ENCODE results near the gene TRIM2. TPM values are rescaled to one million over a fixed set of nuclear protein-coding genes. Genes with fewer than 3 reads are reported as not detected.

The TRIM2 gene
- total and polyA plus RNA-seq, 5 experiments from 2014 or later = 0.71 to 1.8 (median 1.2) TPM

DNA sequence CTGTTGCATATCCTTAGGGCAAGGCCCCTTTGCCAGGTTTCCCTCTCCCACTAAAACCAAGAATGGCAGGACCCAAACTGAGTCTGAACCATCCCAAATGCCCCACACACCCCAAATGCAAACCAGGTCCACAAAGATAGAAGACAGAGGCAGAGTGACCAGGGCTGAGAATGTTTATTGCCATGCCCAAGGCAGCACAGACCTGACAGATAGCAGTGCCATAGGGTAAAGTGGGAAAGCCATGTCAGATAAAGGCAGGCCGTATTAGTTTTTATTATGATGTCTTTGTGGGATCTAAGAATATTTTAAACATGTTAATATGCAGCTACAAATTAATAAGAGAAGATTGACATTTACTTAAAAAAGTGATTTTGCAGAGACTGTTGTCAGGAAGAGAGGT lies 110.7 kb downstream of the TRIM2 start:
- H3K36me3 Mint-ChIP-seq = peaks cover 0 to 2% (median 2%) of the 10 kb centered on the region in 3 donors
- peak overlapping the region in 1 of 10 donors; percentile 24 for H3K27ac Mint-ChIP-seq
- ATAC-seq (no peak), DNase-seq (no peak)
- H3K9me3 Mint-ChIP-seq = peaks cover 0 to 2% (median 0%) of the 10 kb centered on the region in 9 donors
- POLR2A ChIA-PET = no interaction called here
- no peaks in the 10 kb centered on the region for H3K4me1 Mint-ChIP-seq
- no peaks in the 10 kb centered on the region for H3K27me3 Mint-ChIP-seq
- no peak overlapping the region for H3K4me3 Mint-ChIP-seq

DNA sequence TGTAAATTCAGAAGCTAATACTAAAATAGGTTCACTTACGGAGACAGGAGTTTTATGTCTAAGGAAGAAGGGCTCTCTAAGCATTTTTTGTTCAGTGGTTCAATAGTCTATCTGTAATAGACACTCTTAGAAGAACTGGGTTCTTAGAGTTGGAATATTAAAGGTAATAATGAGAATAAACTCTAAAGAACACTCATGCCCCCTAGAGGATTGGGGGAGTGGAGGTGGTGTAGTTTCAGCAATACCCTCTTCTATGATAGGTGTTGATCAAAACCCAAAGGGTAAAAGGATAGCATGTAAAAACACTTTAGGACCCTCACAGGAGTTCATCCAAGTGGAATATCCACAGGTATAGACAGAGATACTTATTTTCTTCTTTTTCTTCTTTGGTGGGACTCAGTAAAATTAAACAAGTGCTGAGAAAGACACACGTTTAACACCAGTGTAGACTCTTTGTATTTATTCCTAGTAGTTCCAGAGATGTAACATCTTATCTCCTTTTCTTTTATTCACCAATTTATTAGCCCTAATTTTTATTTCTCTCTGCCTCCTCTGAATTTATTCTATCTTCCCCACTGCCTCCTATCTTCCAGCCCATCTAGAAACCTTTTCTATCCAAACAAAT lies 114.6 kb downstream of the TRIM2 start:
- Mint-ChIP-seq H3K9me3 (no peaks in the 10 kb centered on the region), H3K4me1 (no peaks in the 10 kb centered on the region), H3K36me3 (no peaks in the 10 kb centered on the region), H3K27me3 (peaks cover 0 to 4% (median 0%) of the 10 kb centered on the region in 5 donors), H3K27ac (no peak overlapping the region), H3K4me3 (no peak overlapping the region)
- POLR2A ChIA-PET = no interaction called here
- ATAC-seq (no peak), DNase-seq (peak in 5 of 10 donors; percentile 4 to 40 (median 35))

DNA sequence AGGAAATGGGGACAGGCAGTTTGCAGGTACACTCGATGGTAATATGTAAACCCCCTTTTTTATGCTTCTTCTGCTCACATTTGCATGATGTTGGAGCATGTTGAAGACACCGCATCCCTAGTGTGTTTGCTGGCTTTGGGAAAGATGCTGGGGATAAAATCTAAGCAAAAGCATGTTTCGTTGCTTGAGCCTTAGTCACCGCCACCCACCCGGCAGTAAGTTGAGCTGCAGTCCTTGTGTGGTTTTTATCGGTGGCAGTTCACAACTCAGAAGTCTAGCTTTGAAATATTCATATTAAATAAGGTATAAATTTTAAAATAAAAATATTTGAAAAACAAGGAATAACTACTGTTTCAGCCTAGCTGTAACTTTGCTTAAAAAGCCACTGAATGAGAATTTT lies 118.5 kb downstream of the TRIM2 start:
- H3K9me3 Mint-ChIP-seq = no peaks in the 10 kb centered on the region
- POLR2A ChIA-PET = no interaction called here
- H3K36me3 Mint-ChIP-seq = no peaks in the 10 kb centered on the region
- ATAC-seq (no peak), DNase-seq (no peak)
- H3K4me1 Mint-ChIP-seq = peaks cover 0 to 4% (median 0%) of the 10 kb centered on the region in 4 donors
- no peak overlapping the region for H3K27ac Mint-ChIP-seq
- peaks cover 0 to 4% (median 0%) of the 10 kb centered on the region in 5 donors for H3K27me3 Mint-ChIP-seq
- H3K4me3 Mint-ChIP-seq = no peak overlapping the region

DNA sequence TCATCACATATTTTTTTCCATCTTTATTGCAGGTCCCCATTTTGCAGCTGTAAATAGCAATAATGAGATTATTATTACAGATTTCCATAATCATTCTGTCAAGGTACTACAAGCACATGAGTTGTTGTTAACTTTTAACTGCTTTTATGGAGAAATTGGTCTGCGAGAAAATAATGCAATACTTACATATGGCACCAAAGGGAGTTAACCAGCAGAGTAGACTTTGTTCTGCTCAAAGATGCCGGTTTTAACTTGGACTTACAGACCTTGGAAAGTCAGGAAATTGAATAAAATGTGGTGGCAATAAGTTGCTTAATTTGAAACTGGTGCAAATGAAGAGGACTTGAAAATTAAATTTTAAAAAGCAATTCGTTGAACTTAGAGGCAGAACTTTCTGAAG lies 119.8 kb downstream of the TRIM2 start:
- no peak for DNase-seq
- no peak overlapping the region for H3K27ac Mint-ChIP-seq
- ATAC-seq = no peak
- H3K4me1 Mint-ChIP-seq = peaks cover 0 to 4% (median 0%) of the 10 kb centered on the region in 4 donors
- H3K36me3 Mint-ChIP-seq = no peaks in the 10 kb centered on the region
- H3K9me3 Mint-ChIP-seq = no peaks in the 10 kb centered on the region
- H3K4me3 Mint-ChIP-seq = no peak overlapping the region
- POLR2A ChIA-PET = no interaction called here
- H3K27me3 Mint-ChIP-seq = peaks cover 0 to 4% (median 0%) of the 10 kb centered on the region in 5 donors

DNA sequence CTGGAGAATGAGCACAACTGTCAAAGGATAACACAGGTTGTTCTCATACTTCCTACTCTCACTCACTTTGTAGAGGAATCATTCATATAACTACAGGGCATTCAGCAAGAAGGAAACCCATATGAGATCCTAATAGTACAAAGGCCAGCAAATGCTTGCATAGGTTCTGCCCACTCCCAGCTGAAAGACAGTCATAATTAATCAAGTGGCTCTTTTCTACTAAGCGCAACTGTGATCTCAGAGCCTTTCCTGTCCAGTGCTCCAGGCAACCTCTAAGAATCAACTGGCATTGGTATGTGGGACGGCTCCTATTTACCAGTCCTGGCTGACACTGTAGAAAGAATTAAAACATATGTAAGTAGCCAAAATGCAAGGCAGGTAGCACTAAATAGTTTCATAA lies 121.3 kb downstream of the TRIM2 start:
- Mint-ChIP-seq H3K4me3 (no peak overlapping the region), H3K36me3 (no peaks in the 10 kb centered on the region), H3K27me3 (peaks cover 0 to 4% (median 0%) of the 10 kb centered on the region in 5 donors), H3K4me1 (peaks cover 0 to 4% (median 0%) of the 10 kb centered on the region in 4 donors), H3K27ac (no peak overlapping the region), H3K9me3 (no peaks in the 10 kb centered on the region)
- POLR2A ChIA-PET = no interaction called here
- ATAC-seq = no peak
- no peak for DNase-seq

DNA sequence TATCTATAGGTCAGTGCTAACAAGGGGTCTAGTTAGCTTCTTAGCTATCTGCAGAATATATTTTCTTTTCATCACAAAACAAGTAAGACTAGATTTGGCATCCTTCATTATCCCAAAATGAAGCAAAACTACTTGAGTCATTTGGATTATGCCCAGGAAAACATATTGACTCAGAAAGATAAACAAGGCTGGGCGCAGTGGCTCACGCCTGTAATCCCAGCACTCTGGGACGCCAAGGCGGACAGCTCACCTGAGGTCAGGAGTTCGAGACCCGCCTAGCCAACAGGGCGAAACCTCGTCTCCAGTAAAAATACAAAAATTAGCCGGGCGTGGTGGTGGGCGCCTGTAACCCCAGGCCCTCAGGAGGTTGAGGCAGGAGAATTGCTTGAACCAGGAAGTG lies 122.3 kb downstream of the TRIM2 start:
- H3K9me3 Mint-ChIP-seq = no peaks in the 10 kb centered on the region
- H3K36me3 Mint-ChIP-seq = no peaks in the 10 kb centered on the region
- no peak overlapping the region for H3K27ac Mint-ChIP-seq
- no peak for ATAC-seq
- H3K4me1 Mint-ChIP-seq = peaks cover 0 to 4% (median 0%) of the 10 kb centered on the region in 4 donors
- H3K27me3 Mint-ChIP-seq = no peaks in the 10 kb centered on the region
- no peak overlapping the region for H3K4me3 Mint-ChIP-seq
- POLR2A ChIA-PET = no interaction called here
- DNase-seq = no peak

DNA sequence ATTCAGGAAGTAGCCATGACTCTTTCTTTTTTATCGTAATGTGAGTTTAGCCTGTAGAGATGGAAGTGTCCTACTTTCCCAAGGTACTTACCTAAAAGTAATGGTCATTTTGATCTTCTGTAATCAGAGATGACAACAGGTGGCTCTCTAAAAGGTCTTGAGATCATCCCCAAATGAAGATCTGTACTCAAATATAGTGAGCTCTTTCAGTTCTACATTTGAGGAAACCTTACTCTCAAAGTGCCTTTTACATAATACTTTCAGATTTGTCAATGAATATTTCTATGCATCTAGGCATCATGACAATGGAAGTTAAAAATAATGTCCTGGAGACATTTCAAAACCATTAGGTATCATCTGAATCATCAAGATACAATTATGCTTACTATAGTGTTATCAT lies 123.0 kb downstream of the TRIM2 start:
- peaks cover 0 to 4% (median 0%) of the 10 kb centered on the region in 4 donors for H3K4me1 Mint-ChIP-seq
- no peak for ATAC-seq
- H3K9me3 Mint-ChIP-seq = no peaks in the 10 kb centered on the region
- H3K27ac Mint-ChIP-seq = no peak overlapping the region
- H3K27me3 Mint-ChIP-seq = no peaks in the 10 kb centered on the region
- no peak overlapping the region for H3K4me3 Mint-ChIP-seq
- POLR2A ChIA-PET = no interaction called here
- DNase-seq = no peak
- H3K36me3 Mint-ChIP-seq = peaks cover 0 to under 1% (median 0%) of the 10 kb centered on the region in 3 donors

DNA sequence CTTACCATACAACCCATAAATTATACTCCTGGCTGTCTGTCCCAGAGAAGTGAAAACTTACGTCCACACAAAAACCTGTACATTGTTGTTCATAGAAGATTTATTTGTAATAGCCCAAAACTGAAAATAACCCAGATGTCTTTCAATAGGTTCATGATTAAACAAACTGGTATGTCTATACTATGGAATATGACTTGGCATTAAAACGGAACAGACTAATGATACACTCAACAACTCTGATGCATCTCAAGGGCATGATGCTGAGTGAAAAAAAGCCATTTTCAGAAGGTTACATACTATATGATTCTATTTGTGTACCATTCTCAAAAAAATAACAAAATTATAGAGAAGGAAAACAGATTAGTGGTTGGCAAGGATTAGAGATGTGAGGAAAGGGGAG lies 128.7 kb downstream of the TRIM2 start:
- Mint-ChIP-seq H3K4me3 (no peak overlapping the region), H3K27ac (no peak overlapping the region), H3K4me1 (no peaks in the 10 kb centered on the region), H3K9me3 (no peaks in the 10 kb centered on the region), H3K27me3 (peaks cover 0 to 2% (median 0%) of the 10 kb centered on the region in 5 donors), H3K36me3 (peaks cover 0 to 4% (median 0%) of the 10 kb centered on the region in 3 donors)
- no peak for DNase-seq
- POLR2A ChIA-PET = no interaction called here
- no peak for ATAC-seq

DNA sequence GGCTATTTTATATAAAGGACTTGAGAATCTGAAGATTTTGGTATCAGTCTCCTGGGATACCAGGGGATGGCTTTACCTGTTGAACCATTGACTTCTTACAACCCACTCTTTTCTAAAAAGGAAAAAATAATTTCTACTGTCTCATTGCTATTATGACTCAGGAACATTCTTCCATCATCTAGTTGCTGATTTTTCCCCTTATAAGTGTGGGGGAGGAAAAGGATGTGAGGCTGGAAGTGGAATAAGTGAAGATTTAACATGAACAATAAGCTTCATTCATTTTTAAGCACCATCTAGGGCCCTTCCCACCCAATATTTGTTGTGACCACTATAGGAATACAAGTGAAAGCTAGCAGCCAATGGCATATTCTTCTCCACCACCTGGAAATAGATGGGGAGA lies 129.6 kb downstream of the TRIM2 start:
- peaks cover 0 to 4% (median 0%) of the 10 kb centered on the region in 3 donors for H3K36me3 Mint-ChIP-seq
- no peak overlapping the region for H3K4me3 Mint-ChIP-seq
- H3K27me3 Mint-ChIP-seq = peaks cover 0 to 2% (median 0%) of the 10 kb centered on the region in 5 donors
- H3K27ac Mint-ChIP-seq = no peak overlapping the region
- POLR2A ChIA-PET = no interaction called here
- ATAC-seq (no peak), DNase-seq (no peak)
- H3K9me3 Mint-ChIP-seq = no peaks in the 10 kb centered on the region
- no peaks in the 10 kb centered on the region for H3K4me1 Mint-ChIP-seq

DNA sequence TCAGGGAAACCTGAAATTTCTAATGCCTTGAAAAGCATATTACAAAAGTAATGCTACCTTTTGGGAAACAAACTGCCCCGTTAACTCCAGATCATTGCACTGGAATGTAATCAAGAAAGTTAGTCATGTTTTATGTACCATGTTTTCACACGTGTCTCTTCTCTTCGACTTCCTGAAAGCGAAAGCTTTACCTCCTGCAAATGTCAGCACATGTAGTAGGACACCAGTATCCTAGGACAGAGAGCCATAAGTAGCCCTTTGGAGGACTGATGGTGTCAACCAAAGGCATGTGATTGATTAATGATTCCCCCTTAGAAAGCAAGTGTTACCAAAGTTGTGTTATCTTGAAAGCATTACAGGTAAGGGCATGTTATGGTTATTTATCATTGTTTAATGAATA lies 131.4 kb downstream of the TRIM2 start:
- POLR2A ChIA-PET = no interaction called here
- H3K27ac Mint-ChIP-seq = no peak overlapping the region
- H3K9me3 Mint-ChIP-seq = no peaks in the 10 kb centered on the region

DNA sequence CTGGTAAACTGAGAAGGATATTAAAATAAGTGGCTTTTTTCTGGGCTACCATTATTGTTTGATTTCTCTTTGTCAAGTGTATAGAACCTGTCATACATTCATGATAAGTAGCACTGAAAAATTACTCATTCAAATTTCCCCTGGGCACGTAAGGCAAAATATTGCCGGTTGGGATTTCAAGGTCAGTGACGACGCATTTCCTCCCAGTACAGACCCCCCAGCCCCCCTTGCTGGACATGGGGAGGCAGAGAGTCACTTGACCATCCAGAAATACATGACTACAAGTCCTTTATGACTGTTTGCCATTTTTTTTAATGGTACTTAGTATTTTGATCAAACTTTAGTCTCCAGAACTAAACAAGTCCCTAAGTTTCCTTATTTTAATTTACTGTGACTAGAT lies 133.4 kb downstream of the TRIM2 start:
- no peak for ATAC-seq
- Mint-ChIP-seq H3K27me3 (peaks cover 0 to 6% (median 3%) of the 10 kb centered on the region in 5 donors), H3K4me1 (peaks cover 0 to 10% (median 0%) of the 10 kb centered on the region in 4 donors), H3K9me3 (no peaks in the 10 kb centered on the region), H3K4me3 (no peak overlapping the region), H3K36me3 (no peaks in the 10 kb centered on the region), H3K27ac (peak overlapping the region in 1 of 10 donors; percentile 20)
- DNase-seq = no peak
- POLR2A ChIA-PET = no interaction called here

More for the DNA sequence above, 131.4 kb downstream of the TRIM2 start:
- H3K4me1 Mint-ChIP-seq = no peaks in the 10 kb centered on the region
- ATAC-seq (no peak), DNase-seq (no peak)
- H3K27me3 Mint-ChIP-seq = peaks cover 0 to 2% (median 0%) of the 10 kb centered on the region in 5 donors
- H3K4me3 Mint-ChIP-seq = no peak overlapping the region
- H3K36me3 Mint-ChIP-seq = peaks cover 0 to 4% (median 0%) of the 10 kb centered on the region in 3 donors

DNA sequence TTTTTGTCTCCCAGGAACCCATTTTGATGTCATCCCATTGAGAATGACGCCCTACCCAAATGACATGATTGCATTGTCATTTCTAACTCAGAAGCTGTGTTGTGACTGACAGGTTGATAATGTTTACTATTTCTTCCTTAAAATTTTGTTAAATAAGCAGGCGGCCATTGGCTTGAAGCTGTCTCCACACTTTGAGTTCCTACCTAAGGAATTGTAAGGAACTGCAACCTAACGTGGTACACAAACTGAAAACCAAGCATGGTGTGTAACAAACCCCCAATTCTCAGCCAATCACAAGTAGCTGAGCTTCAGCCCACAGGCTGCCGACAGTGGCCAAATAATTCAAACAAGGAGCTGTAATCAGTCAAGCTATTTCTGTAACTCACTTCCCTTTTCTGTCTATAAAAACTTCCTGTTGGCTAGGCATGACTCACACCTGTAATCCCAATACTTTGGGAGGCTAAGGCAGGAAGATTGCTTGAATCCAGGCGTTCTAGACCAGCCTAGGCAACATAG lies 137.4 kb downstream of the TRIM2 start:
- H3K9me3 Mint-ChIP-seq = no peaks in the 10 kb centered on the region
- H3K27ac Mint-ChIP-seq = no peak overlapping the region
- POLR2A ChIA-PET = no interaction called here
- peaks cover 3 to 24% (median 7%) of the 10 kb centered on the region in 4 donors for H3K4me1 Mint-ChIP-seq
- no peak overlapping the region for H3K4me3 Mint-ChIP-seq
- DNase-seq (no peak), ATAC-seq (no peak)
- H3K36me3 Mint-ChIP-seq = no peaks in the 10 kb centered on the region
- peaks cover 0 to 6% (median 2%) of the 10 kb centered on the region in 5 donors for H3K27me3 Mint-ChIP-seq

DNA sequence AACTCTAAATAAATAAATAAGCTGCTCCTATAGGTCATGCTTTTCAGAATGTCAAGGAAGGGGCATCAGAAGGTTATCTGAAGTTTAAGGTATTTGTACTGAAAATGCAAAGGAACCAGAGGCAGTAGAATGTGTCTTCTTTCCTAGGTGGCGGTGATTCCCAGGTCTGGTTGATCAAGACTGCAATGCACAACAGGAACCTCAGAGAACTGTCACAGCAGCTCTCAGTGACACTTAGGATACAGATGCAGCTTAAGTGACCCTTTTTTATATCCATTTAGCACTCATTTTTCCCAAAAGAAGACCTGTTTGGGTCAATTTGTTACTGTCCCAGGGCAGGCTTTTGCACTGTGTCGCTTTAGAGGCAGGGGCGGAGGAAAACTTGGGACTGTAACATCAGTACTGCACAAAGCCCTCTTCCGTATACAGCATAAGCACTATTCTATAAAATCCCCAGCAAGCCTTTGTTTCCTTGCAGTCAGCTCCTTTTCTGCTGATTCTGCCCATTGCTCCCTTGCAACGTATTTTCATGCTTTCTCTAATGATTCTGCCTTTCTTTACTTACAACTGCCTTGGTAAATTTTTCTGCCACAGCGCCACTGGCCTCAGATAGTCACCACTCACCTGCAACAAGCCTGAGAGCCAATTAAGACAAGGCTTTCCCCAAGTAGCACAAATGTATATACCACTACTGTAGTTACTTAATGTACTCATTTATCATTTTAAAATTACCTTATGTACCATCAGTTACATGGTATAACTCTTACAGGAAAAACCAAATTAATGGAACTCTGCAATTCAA lies 138.7 kb downstream of the TRIM2 start:
- DNase-seq = no peak
- peak overlapping the region in 1 of 10 donors; percentile 60 for H3K27ac Mint-ChIP-seq

More for the DNA sequence above, 138.7 kb downstream of the TRIM2 start:
- Mint-ChIP-seq H3K9me3 (no peaks in the 10 kb centered on the region), H3K36me3 (no peaks in the 10 kb centered on the region), H3K4me3 (peak overlapping the region in 8 of 10 donors; percentile 5 to 63 (median 34)), H3K27me3 (peaks cover 0 to 6% (median 2%) of the 10 kb centered on the region in 5 donors), H3K4me1 (peaks cover 3 to 26% (median 7%) of the 10 kb centered on the region in 4 donors)
- ATAC-seq = no peak
- POLR2A ChIA-PET = no interaction called here

Data from naive thymus-derived CD8-positive, alpha-beta T cell (primary cell).